IMR-90 (cell line): Measurements from ENCODE around the gene ZNF611.
A peak's percentile ranks its signal among the peaks of the same experiment; 100 is the strongest.

Experiments used
- FOS ChIP-seq: fragments of 150-350 bp; IDR thresholded peaks from 2 replicates; pipeline ENCODE4 v1.6.1; 2016; ENCODE audit warnings: low read depth, low read length
- POLR2A ChIP-seq: IDR thresholded peaks from 2 replicates; pipeline ENCODE4 v1.6.1; 2012; ENCODE audit warnings: mild to moderate bottlenecking, low read depth, low read length
- RCOR1 ChIP-seq: IDR thresholded peaks from 2 replicates; pipeline ENCODE4 v1.6.1; 2012; ENCODE audit warnings: mild to moderate bottlenecking, low read length, improper control_type of control experiment; ENCODE audit not compliant: insufficient replicate concordance
- RFX5 ChIP-seq: IDR thresholded peaks from 2 replicates; pipeline ENCODE4 v1.8.0; 2012; ENCODE audit warnings: low read depth, mild to moderate bottlenecking, low read length, moderate library complexity
- TF ChIP-seq, protein P1 (sequence below): conservative IDR thresholded peaks from 2 replicates; pipeline ENCODE4 v1.5.1; 2012; ENCODE audit warnings: mild to moderate bottlenecking, low read depth, low read length, improper control_type of control experiment

DNA sequence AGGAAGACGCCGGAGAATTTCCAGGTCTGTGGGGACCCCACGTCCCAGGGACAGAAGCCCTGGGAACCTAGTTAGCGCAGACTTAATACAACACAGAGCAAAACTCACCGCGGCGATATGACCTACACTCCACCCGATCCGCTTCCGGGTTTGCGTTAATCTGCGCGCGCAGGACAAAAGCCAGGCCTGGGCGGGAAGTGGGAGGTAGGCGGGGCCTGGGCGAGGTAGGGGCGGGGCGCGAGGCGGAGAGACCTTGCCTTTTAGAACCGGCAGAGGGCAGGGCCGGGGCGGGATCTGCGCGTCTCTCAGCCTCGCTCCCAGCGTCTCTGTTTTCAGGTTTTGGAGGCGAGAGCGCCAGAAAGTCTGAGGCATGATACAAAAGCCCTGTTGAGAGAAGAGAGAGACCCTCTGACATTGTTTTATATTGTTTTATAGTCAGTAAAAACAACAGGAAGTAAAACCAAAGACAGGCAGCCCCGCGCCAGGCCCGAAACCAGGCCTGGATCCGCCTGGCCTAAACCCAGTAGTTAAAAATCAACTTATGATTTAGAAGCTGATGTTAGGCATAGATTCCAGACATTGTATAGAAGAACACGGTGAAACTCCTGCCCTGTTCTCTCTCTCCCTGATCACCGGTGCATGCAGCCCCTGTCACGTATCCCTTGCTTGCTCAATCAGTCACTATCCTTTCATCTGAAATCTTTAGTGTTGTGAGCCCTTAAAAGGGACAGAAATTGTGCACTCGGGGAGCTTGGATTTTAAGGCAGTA is at the start of gene ZNF611:
- TF ChIP-seq POLR2A (peak; percentile 77; the same call in 1 of the 2 replicates), FOS (no peak), RCOR1 (no peak), RFX5 (no peak)
- TF ChIP-seq, protein P1, sequence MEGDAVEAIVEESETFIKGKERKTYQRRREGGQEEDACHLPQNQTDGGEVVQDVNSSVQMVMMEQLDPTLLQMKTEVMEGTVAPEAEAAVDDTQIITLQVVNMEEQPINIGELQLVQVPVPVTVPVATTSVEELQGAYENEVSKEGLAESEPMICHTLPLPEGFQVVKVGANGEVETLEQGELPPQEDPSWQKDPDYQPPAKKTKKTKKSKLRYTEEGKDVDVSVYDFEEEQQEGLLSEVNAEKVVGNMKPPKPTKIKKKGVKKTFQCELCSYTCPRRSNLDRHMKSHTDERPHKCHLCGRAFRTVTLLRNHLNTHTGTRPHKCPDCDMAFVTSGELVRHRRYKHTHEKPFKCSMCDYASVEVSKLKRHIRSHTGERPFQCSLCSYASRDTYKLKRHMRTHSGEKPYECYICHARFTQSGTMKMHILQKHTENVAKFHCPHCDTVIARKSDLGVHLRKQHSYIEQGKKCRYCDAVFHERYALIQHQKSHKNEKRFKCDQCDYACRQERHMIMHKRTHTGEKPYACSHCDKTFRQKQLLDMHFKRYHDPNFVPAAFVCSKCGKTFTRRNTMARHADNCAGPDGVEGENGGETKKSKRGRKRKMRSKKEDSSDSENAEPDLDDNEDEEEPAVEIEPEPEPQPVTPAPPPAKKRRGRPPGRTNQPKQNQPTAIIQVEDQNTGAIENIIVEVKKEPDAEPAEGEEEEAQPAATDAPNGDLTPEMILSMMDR = peak; percentile 27
